Muscle layer of duodenum (tissue), 2 donors: ENCODE data around the gene XPO5.

Source experiments
- H3K27ac ChIP-seq: one replicate; pipeline ENCODE4 v1.7.0; 2013; ENCODE audit warnings: mild to moderate bottlenecking, low read length
- H3K27me3 ChIP-seq: one replicate; pipeline ENCODE4 v1.7.0; 2013; ENCODE audit warnings: low read depth, mild to moderate bottlenecking, control low read depth, low read length
- H3K36me3 ChIP-seq, 2 donors: one replicate each; pipeline ENCODE4 v1.7.0; 2013; ENCODE audit warnings: low read length in 2 of 2, control low read depth in 1 of 2, mild to moderate bottlenecking in 1 of 2; ENCODE audit not compliant: insufficient read depth in 2 of 2, control insufficient read depth in 1 of 2
- H3K4me1 ChIP-seq, 2 donors: one replicate each; pipeline ENCODE4 v1.7.0; 2013; ENCODE audit warnings: low read length in 2 of 2, mild to moderate bottlenecking in 2 of 2, control low read depth in 1 of 2, moderate library complexity in 1 of 2; ENCODE audit not compliant: insufficient read depth in 2 of 2, control insufficient read depth in 1 of 2
- H3K4me3 ChIP-seq, 2 donors: one replicate each; pipeline ENCODE4 v1.7.0; 2013; ENCODE audit warnings: low read length in 2 of 2, low read depth in 1 of 2, mild to moderate bottlenecking in 1 of 2
- H3K9me3 ChIP-seq, 2 donors: one replicate each; pipeline ENCODE4 v1.7.0; 2013; ENCODE audit warnings: low read length in 2 of 2, control low read depth in 1 of 2, mild to moderate bottlenecking in 1 of 2; ENCODE audit not compliant: control insufficient read depth in 1 of 2
- donor health status: healthy.

Gene XPO5

GRCh38 chr6:43477235-43478007, 98.4 kb downstream of the XPO5 start, which contains the start of gene TJAP1:
Gene TJAP1, plus strand, starts transcription at chr6:43477570. Its CDS starts 21,432 bp downstream, at chr6:43499002.
- Histone ChIP-seq H3K27me3 (no peaks in the 10 kb centered on the region), H3K36me3 (no peaks in the 10 kb centered on the region), H3K4me3 (peak within 1 kb of the TSS; percentile 84 to 86), H3K27ac (peak within 1 kb of the TSS; percentile 82), H3K9me3 (no peaks in the 10 kb centered on the region), H3K4me1 (peaks cover 15 to 23% of the 10 kb centered on the region in 2 donors)

DNA sequence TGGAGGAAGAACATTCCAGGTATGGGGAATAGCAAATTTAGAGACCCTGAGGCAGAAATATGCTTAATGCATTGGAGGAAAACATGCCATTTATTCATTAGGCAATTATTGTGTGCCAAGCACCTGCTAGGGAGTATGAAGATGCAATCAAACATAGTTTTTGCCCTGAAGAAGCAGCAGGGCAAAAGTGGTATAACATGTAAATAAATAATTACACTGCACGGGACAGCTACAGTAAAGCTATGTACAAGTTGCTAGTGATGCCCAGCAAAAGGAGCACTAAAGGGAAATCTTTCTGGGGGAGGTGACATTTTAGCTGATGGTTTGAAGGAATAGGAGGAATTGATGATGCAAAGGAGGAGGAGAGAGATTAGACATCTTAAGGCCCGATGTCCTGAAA, 99.1 kb downstream of the XPO5 start:
- no peaks in the 10 kb centered on the region for H3K27me3 ChIP-seq
- peak overlapping the region; percentile 82 for H3K27ac ChIP-seq
- H3K4me3 ChIP-seq = peak overlapping the region; percentile 84 to 86
- H3K9me3 ChIP-seq = no peaks in the 10 kb centered on the region
- H3K36me3 ChIP-seq = no peaks in the 10 kb centered on the region
- peaks cover 15 to 23% of the 10 kb centered on the region in 2 donors for H3K4me1 ChIP-seq

DNA sequence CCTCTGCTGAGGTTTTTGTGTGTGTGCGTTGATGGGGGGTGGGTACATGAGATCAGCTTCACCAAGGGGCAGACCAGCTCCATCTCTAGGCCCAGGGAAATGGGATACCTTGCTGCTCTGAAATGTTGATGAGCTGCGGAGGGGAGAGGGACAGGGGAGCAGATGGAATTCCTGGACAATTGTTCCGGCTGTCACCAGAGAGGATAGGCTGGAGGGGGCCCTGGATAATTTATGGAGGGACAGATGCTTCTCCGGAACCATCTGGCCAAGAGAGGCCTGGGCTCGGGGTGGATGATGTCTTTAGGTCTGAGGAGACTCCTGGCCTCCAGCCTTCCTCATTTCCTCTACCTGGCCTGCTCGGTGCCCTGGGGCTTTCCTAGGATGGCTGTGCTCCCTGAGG, 100.3 kb downstream of the XPO5 start:
- Histone ChIP-seq H3K4me1 (peaks cover 15 to 23% of the 10 kb centered on the region in 2 donors), H3K27me3 (no peaks in the 10 kb centered on the region), H3K9me3 (no peaks in the 10 kb centered on the region), H3K36me3 (no peaks in the 10 kb centered on the region), H3K4me3 (no peak overlapping the region), H3K27ac (no peak overlapping the region)

GRCh38 chr6:43472515-43472914, 103.3 kb downstream of the XPO5 start:
- Histone ChIP-seq H3K9me3 (no peaks in the 10 kb centered on the region), H3K4me3 (no peak overlapping the region), H3K27me3 (no peaks in the 10 kb centered on the region), H3K36me3 (no peaks in the 10 kb centered on the region), H3K27ac (no peak overlapping the region), H3K4me1 (peaks cover 0 to 3% of the 10 kb centered on the region in 2 donors)
